Stimulated activated CD4-positive, alpha-beta T cell treated with anti-CD3 and anti-CD28 coated beads, Interleukin-4, amount 100 ng/mL, for 48 hours (primary cell): Measurements from ENCODE around the gene ULBP1.
"Not testable (repeated sequence)": the region's sequence is repeated elsewhere in the genome, so short reads cannot be mapped to it uniquely, and the experiment has no call there.

ENCODE experiments used
- DNase-seq, 2 donors: peaks; one replicate each; pipeline ENCODE4 v3.0.0-alpha.2; 2020; ENCODE audit warnings: low read depth in 2 of 2

The ULBP1 gene

DNA sequence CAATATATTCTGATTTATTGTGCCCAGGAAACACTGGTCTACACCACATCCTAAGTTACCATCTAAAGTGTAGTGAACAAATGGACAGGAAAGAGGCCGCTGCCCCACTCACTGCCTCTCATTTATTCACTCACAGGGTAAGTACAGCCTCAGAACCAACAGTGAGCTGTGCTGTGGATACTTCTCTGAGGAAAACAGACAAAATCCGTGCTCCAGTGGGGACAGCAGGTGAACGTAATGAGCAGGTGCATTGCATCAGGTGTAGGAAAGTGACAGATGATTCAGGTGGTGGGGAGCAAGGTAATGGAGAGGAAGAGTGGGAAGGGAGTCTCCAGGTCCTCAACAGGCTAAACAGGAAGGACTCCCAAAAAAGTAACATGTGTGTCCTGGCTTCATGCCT lies 30.3 kb upstream of the ULBP1 start:
- DNase-seq: no peak

GRCh38 chr6:149934249-149935156 lies 29.2 kb upstream of the ULBP1 start:
- peak; percentile 42 to 49 for DNase-seq

GRCh38 chr6:149935246-149935645 lies 28.5 kb upstream of the ULBP1 start:
- no peak for DNase-seq

GRCh38 chr6:149935668-149936067 lies 28.1 kb upstream of the ULBP1 start:
- DNase-seq: no peak

GRCh38 chr6:149936743-149937142 lies 27.0 kb upstream of the ULBP1 start:
- DNase-seq: no peak

DNA sequence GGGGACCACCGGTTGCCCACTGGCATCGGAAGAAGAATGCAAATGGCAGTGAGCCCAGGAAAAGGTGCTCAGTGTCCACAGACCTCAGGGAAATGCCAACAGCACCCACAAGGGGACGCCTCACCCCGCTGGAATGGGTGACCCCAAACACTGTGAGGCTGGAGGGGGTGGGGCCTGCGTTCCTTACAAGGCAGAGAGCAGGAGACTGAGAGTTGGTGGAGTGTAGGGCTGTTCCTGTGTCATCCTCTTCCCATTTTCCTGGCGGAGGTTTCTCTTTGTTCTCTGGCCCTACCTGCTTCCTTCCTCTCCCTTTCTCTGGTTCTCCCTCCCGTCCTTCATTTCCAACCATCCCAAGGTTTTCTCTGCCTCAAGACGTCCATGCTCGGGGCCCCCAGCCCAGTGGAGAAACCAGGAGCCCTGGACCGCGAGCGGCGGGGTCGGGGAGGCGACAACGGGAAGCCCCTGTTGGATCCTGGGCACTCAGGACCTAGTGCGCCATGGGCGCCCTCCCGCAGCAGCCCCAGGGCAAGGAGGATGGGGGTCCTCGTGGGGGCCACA lies 25.7 kb upstream of the ULBP1 start:
- DNase-seq: not testable (repeated sequence)

GRCh38 chr6:149938571-149939355 lies 25.0 kb upstream of the ULBP1 start:
- DNase-seq: no peak

- DNase-seq: no peak
Measured at GRCh38 chr6:149939356-149939648, 24.4 kb upstream of the ULBP1 start.

GRCh38 chr6:149939909-149940671 lies 23.7 kb upstream of the ULBP1 start:
- DNase-seq: no peak

GRCh38 chr6:149940672-149940982 lies 23.1 kb upstream of the ULBP1 start:
- no peak for DNase-seq

GRCh38 chr6:149941583-149942460 lies 21.9 kb upstream of the ULBP1 start, which contains the start of gene ULBP2:
Gene ULBP2, plus strand, starts transcription at chr6:149942014. Its CDS starts 59 bp downstream, at chr6:149942073.
- peak; percentile 73 to 77 for DNase-seq

GRCh38 chr6:149942461-149942829 lies 21.3 kb upstream of the ULBP1 start:
- no peak for DNase-seq

GRCh38 chr6:149943321-149943720 lies 20.4 kb upstream of the ULBP1 start:
- DNase-seq: not testable (repeated sequence)

- not testable (repeated sequence) for DNase-seq
Measured at GRCh38 chr6:149945276-149945675, 18.5 kb upstream of the ULBP1 start.

GRCh38 chr6:149946631-149947030 lies 17.1 kb upstream of the ULBP1 start:
- not testable (repeated sequence) for DNase-seq

GRCh38 chr6:149947533-149947932 lies 16.2 kb upstream of the ULBP1 start:
- not testable (repeated sequence) for DNase-seq

DNA sequence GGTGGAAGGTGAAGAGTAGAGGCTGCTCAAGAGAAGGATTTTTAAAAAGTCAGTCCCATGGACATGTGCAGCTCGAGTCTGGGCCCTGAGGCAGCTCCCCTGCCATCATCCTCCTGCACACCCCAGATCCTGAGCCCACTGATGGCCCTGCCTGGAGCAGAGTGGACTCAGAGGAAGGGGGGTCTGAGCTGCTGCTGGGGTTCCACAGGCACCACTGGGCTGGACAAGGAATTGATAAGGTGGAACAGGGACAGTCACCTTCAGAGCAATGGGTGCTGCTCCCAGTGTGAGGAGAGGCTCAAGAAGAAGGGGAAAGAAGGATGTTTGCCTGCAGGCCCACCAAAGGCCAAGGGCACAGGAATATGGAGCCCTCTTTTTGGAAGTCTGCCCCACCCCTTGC lies 15.7 kb upstream of the ULBP1 start:
- no peak for DNase-seq

- DNase-seq: no peak
Measured at GRCh38 chr6:149948616-149949015, 15.1 kb upstream of the ULBP1 start.

DNA sequence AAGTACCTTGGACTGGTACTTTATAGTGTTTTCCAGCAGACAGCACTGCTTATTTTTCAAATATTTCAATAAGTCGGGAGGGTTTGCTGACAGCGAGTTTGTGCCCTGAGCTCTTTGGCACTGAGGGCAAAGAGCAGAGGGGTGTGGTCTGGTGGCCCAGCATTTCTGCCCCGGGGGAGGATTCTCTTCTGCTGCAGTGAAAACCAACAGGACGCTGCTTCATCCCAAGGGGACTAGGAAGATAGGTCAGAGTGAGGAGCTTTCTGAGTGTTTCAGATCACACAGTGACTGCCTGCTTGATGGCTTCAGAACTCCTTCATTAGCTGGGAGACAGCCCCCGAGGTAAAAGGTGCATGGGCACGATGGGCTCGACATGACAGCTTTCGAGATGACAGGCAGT lies 13.3 kb upstream of the ULBP1 start:
- no peak for DNase-seq

- DNase-seq: no peak
Measured at GRCh38 chr6:149951096-149951495, 12.6 kb upstream of the ULBP1 start.

- no peak for DNase-seq
Measured at GRCh38 chr6:149951626-149952025, 12.1 kb upstream of the ULBP1 start.
